LoVo (cell line): Measurements from ENCODE around the gene MED15.
"Not testable (repeated sequence)": the region's sequence is repeated elsewhere in the genome, so short reads cannot be mapped to it uniquely, and the experiment has no call there.

Source experiments
- DNase-seq: peaks from one replicate; pipeline ENCODE4 v3.0.0-alpha.2; 2016; ENCODE audit warnings: low spot score

The MED15 gene

GRCh38 chr22:20584029-20584871 lies 76.8 kb downstream of the MED15 start:
- DNase-seq, result no peak

- DNase-seq, result no peak
These were observed 77.6 kb downstream of the MED15 start for GRCh38 chr22:20584872-20585638.

- no peak for DNase-seq
These were observed 78.4 kb downstream of the MED15 start for GRCh38 chr22:20585639-20586402.

- DNase-seq, result no peak
These were observed 79.0 kb downstream of the MED15 start for GRCh38 chr22:20586403-20586745.

GRCh38 chr22:20587206-20587958 lies 80.0 kb downstream of the MED15 start:
- no peak for DNase-seq

- DNase-seq, result no peak
These were observed 80.9 kb downstream of the MED15 start for GRCh38 chr22:20588092-20588842.

GRCh38 chr22:20588843-20589581 lies 81.6 kb downstream of the MED15 start:
- no peak for DNase-seq

- no peak for DNase-seq
These were observed 82.4 kb downstream of the MED15 start for GRCh38 chr22:20589614-20590476.

GRCh38 chr22:20590477-20591294 lies 83.3 kb downstream of the MED15 start:
- DNase-seq, result no peak

- DNase-seq, result no peak
These were observed 83.9 kb downstream of the MED15 start for GRCh38 chr22:20591295-20591645.

GRCh38 chr22:20591660-20592310 lies 84.4 kb downstream of the MED15 start:
- no peak for DNase-seq

GRCh38 chr22:20594038-20594437 lies 86.6 kb downstream of the MED15 start:
- DNase-seq, result not testable (repeated sequence)

GRCh38 chr22:20594486-20594885 lies 87.1 kb downstream of the MED15 start:
- not testable (repeated sequence) for DNase-seq

GRCh38 chr22:20595461-20595860 lies 88.1 kb downstream of the MED15 start:
- no peak for DNase-seq

GRCh38 chr22:20599117-20599516 lies 91.7 kb downstream of the MED15 start:
- no peak for DNase-seq

GRCh38 chr22:20600137-20600673 lies 92.8 kb downstream of the MED15 start:
- DNase-seq, result no peak

GRCh38 chr22:20601308-20601707 lies 93.9 kb downstream of the MED15 start:
- DNase-seq, result no peak
